ENCODE measurements around the gene LRRC27.
A peak's percentile ranks its signal among the peaks of the same experiment; 100 is the strongest.

LRRC27 gene

DNA sequence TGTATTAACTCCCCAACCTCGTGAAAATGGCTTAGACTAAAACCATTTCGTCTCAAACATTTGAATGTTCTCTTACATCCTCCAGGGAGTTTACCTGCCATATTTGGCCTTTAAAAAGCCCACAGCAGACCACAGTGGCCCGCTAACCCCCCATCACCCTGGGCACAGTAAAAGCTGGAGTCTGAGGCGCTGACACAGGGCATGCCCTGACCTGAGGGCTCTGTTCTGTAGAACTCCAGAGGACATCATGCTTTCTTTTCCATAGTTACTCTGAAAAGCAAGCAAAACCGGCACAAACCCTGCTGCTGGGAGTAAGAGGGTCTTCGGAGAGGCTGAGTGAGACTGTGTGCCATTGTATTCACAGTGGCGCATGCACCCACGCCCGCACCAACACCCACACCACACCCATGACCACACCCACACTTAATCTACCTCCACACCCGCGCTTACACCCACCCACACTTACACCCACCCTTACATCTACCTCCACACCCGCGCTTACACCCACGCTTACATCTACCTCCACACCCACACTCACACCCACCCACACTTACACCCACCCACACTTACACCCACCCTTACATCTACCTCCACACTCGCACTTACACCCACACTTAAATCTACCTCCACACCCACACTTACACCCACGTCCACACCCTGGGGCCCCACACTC, 32.1 kb downstream of the LRRC27 start:
- Mint-ChIP-seq H3K36me3 (ENCODE audit: insufficient read depth) (peaks cover 4% of the 10 kb centered on the region), H3K27ac (ENCODE audit: low read depth) (peak overlapping the region; percentile 74), H3K9me3 (no peaks in the 10 kb centered on the region), H3K27me3 (no peaks in the 10 kb centered on the region), H3K4me3 (no peak overlapping the region), H3K4me1 (no peaks in the 10 kb centered on the region)
- DNase-seq (ENCODE audit: low spot score in 2 of 2) (no peak), ATAC-seq (replicated peaks; ENCODE audit: extremely low read depth, poor library complexity, severe bottlenecking) (peak; percentile 58)

DNA sequence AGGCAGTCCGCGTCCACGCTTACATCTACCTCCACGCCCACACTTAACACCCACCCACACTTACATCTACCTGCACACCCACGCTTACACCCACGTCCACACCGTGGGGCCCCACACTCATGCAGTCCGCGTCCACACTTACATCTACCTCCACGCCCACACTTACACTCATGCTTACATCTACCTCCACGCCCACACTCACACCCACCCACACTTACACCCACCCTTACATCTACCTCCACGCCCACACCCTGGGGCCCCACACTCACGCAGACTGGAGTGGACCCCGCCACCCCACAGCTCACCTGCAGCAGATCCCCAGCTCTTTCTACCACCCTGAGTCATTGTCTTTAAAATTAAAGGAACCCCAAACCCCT, 32.6 kb downstream of the LRRC27 start:
- no peak for ATAC-seq (replicated peaks; ENCODE audit: extremely low read depth, poor library complexity, severe bottlenecking)
- Mint-ChIP-seq H3K4me3 (no peak overlapping the region), H3K27ac (ENCODE audit: low read depth) (peak overlapping the region; percentile 74), H3K9me3 (no peaks in the 10 kb centered on the region), H3K4me1 (no peaks in the 10 kb centered on the region), H3K27me3 (no peaks in the 10 kb centered on the region), H3K36me3 (ENCODE audit: insufficient read depth) (peaks cover 4% of the 10 kb centered on the region)
- DNase-seq (ENCODE audit: low spot score in 2 of 2): no peak

DNA sequence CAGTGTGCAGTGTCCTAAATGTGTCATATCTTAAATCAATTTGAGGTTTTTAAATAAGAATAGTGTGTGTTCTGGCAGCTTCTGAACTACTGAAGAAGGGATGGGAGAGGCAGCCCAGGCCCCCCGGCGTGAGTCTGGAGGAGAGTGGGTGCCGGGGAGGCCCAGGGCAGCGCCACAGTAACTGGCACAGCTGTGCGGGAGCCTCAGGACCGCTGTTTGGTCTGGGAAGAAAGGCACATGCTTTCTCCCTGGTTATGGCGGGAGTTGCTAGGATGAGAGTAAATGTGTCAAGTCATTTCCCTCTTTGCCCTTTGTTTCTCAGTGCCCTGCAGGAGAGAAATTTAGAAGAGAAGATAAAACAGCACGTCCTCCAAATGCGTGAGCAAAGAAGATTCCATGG, 33.1 kb downstream of the LRRC27 start:
- peak overlapping the region; percentile 74 for H3K27ac Mint-ChIP-seq (ENCODE audit: low read depth)
- no peaks in the 10 kb centered on the region for H3K9me3 Mint-ChIP-seq
- no peak overlapping the region for H3K4me3 Mint-ChIP-seq
- DNase-seq (ENCODE audit: low spot score in 2 of 2): no peak
- H3K4me1 Mint-ChIP-seq: no peaks in the 10 kb centered on the region
- H3K36me3 Mint-ChIP-seq (ENCODE audit: insufficient read depth): peaks cover 4% of the 10 kb centered on the region
- H3K27me3 Mint-ChIP-seq: no peaks in the 10 kb centered on the region
- no peak for ATAC-seq (replicated peaks; ENCODE audit: extremely low read depth, poor library complexity, severe bottlenecking)

DNA sequence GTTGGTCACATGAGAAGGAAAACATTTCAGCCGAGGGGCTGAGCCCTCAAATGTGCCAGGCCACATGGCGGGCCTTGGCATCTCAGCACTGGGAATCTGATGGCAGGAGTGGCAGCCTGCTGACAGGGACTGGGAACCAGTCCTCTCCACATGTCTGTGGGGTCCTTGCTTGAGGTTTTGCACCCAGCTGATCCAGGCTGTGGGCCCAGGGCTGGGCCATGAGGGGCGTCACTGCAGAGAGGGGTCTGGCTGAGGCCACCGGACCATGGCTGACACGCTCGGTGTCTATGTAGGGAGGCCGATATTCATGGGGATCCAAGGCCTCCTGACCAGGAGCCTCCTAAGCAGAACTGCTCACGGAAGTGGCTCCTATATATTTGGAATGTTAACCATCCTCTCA, 34.0 kb downstream of the LRRC27 start:
- ATAC-seq (replicated peaks; ENCODE audit: extremely low read depth, poor library complexity, severe bottlenecking) (no peak), DNase-seq (ENCODE audit: low spot score in 2 of 2) (no peak)
- H3K9me3 Mint-ChIP-seq: no peaks in the 10 kb centered on the region
- H3K27ac Mint-ChIP-seq (ENCODE audit: low read depth): no peak overlapping the region
- H3K4me1 Mint-ChIP-seq: no peaks in the 10 kb centered on the region
- H3K36me3 Mint-ChIP-seq (ENCODE audit: insufficient read depth): peaks cover 4% of the 10 kb centered on the region
- no peaks in the 10 kb centered on the region for H3K27me3 Mint-ChIP-seq
- H3K4me3 Mint-ChIP-seq: no peak overlapping the region

DNA sequence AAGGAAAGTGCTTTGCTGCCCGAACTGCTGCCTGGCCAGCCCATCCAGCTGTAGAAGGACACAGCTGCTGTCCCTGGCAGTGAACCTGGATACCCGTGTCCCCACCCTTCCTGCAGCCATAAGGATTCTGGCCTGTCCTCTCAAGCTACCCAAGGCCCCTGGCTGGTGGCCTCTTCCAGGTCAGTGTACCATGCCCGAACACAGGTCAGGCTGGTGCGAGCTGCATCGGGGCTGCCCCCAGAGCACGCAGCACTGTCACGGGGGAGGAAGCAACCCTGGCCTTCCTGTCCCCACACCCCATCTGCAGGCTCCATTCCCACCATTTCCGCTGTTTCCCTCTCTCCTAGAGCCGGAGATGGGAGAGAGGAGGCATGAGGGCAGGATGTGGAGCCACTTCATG, 34.5 kb downstream of the LRRC27 start:
- no peak overlapping the region for H3K27ac Mint-ChIP-seq (ENCODE audit: low read depth)
- H3K4me3 Mint-ChIP-seq: no peak overlapping the region
- no peak for ATAC-seq (replicated peaks; ENCODE audit: extremely low read depth, poor library complexity, severe bottlenecking)
- no peaks in the 10 kb centered on the region for H3K4me1 Mint-ChIP-seq
- no peaks in the 10 kb centered on the region for H3K9me3 Mint-ChIP-seq
- DNase-seq (ENCODE audit: low spot score in 2 of 2): no peak
- peaks cover 4% of the 10 kb centered on the region for H3K36me3 Mint-ChIP-seq (ENCODE audit: insufficient read depth)
- peaks cover 1% of the 10 kb centered on the region for H3K27me3 Mint-ChIP-seq

DNA sequence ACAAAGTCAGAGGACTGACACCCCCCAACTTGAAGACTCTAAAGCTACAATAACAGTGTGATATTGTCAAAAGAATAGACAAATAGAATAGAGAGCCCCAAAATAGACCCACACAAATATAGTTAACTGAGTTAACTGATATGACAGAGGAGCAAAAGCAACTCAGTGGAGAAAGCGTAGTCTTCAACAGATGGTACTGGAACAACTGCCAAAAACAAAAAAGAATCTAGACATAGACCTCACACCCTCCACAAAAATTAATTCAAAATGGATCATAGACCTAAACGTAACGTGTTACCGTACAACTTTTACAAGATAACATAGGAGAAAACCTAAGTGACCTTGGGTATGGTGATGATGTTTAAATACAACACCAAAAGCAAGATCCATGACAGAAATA, 36.4 kb downstream of the LRRC27 start:
- H3K27me3 Mint-ChIP-seq: peaks cover 10% of the 10 kb centered on the region
- no peak overlapping the region for H3K27ac Mint-ChIP-seq (ENCODE audit: low read depth)
- no peak for ATAC-seq (replicated peaks; ENCODE audit: extremely low read depth, poor library complexity, severe bottlenecking)
- H3K4me3 Mint-ChIP-seq: no peak overlapping the region
- peaks cover 6% of the 10 kb centered on the region for H3K4me1 Mint-ChIP-seq
- H3K36me3 Mint-ChIP-seq (ENCODE audit: insufficient read depth): peaks cover 4% of the 10 kb centered on the region
- H3K9me3 Mint-ChIP-seq: no peaks in the 10 kb centered on the region
- DNase-seq (ENCODE audit: low spot score in 2 of 2): no peak

DNA sequence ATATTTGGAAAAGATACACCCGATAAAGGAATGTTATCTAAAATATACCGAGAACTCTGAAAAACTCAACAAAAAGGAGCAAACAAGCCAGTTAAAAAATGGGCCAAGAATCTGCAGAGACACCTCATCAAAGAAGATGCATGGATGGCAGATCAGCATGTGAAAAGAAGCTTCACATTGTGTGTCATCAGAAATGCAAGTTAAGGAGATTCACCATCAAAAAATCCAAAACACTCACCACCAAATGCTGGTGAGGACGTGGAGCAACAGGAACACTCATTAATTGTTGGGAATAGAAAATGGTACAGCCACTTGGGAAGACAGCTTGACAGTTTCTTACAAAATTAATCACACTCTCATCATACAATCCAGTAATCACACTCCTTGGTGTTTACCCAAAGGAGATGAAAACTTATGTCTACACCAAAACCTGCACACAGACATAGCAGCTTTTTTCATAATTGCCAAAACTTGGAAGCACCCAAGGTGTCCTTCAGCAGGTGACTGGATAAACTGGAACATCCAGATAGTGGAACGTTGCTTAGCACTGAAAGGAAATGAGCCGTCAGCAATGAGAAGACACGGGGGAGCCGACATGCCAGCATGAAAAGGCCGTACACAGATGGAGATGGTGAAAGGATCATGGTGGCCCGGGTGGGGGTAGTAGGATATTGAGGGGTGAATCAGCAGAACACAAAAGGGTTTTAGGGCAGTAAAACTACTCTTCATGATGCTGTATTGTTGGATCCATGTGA, 37.1 kb downstream of the LRRC27 start:
- Mint-ChIP-seq H3K27me3 (peaks cover 10% of the 10 kb centered on the region), H3K36me3 (ENCODE audit: insufficient read depth) (peaks cover 4% of the 10 kb centered on the region), H3K4me1 (peaks cover 6% of the 10 kb centered on the region), H3K27ac (ENCODE audit: low read depth) (no peak overlapping the region), H3K4me3 (no peak overlapping the region), H3K9me3 (no peaks in the 10 kb centered on the region)
- ATAC-seq (replicated peaks; ENCODE audit: extremely low read depth, poor library complexity, severe bottlenecking): no peak
- no peak for DNase-seq (ENCODE audit: low spot score in 2 of 2)

DNA sequence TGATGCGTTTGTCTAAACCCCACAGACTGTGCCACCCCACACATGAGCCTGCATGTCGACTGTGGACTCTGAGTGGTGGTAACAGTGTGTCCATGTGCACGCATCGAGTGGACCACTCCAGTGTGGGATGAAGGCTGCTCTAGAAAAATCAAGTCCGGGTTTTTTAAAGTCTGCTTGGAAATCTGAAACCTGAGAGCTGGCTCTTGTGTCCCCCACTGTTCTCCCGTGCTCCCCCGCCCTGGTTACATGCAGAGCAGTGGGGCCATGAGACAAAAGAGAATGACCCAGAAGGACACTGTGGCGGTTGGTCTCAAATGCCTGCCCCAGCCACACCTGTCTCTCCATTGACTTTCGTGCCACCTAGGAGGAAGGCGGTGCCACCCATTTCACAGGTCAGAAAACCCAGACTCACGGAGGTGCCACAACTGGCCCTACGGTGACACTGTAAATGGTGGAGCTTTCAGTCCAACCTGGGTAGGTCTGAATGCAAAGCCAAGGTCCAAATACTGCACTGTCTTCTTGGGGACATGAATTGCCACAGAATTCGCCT, 37.7 kb downstream of the LRRC27 start:
- H3K4me1 Mint-ChIP-seq: peaks cover 6% of the 10 kb centered on the region
- H3K4me3 Mint-ChIP-seq: no peak overlapping the region
- ATAC-seq (replicated peaks; ENCODE audit: extremely low read depth, poor library complexity, severe bottlenecking) (no peak), DNase-seq (ENCODE audit: low spot score in 2 of 2) (no peak)
- no peak overlapping the region for H3K27ac Mint-ChIP-seq (ENCODE audit: low read depth)
- H3K27me3 Mint-ChIP-seq: peaks cover 10% of the 10 kb centered on the region
- H3K36me3 Mint-ChIP-seq (ENCODE audit: insufficient read depth): peaks cover 4% of the 10 kb centered on the region
- no peaks in the 10 kb centered on the region for H3K9me3 Mint-ChIP-seq

DNA sequence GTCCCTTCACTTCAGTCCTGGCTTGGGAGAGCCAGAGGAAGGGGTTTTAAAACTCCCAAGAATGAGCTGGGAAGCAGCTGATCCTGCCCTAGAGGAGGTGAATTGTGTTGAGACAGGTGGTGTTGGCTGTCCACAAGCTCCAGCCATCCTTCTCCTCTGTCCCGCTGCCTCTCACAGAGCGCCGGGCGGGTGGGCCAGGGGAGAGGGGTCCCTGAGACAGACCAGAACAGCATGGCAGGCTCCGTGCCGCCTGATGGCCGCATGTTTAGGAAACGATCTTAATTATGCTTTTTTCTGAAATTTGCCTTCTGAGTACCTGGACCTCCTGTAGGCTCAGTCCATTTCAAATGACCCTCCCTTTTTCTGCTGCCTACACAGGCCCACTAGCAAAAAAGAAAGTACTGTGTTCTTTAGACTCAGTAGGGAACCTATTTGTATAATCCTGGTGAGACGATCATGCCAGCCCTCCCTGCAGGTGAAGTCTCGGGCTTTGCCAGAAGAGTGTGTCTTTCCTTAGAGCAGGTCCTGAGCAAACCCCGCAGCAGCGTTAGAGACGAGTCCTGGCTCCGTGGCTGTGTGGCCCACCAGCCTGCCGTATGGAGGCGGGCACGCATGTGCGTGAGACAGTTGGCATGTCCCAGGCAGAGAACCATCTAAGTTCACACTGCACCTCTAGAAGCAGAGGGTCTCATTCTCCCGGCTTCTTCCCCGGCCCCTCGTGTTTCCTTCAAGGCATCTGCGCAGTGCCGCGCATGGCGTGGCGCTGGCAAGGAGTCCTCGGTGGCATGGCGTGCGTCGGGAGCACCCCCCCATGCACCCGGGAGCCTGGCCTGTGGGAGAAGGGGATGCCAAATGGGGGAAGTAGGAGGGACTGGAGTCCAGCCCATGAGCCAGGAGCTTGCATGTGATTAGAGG, 38.7 kb downstream of the LRRC27 start:
- H3K27ac Mint-ChIP-seq (ENCODE audit: low read depth): no peak overlapping the region
- H3K4me1 Mint-ChIP-seq: peaks cover 6% of the 10 kb centered on the region
- no peak for ATAC-seq (replicated peaks; ENCODE audit: extremely low read depth, poor library complexity, severe bottlenecking)
- H3K4me3 Mint-ChIP-seq: no peak overlapping the region
- H3K27me3 Mint-ChIP-seq: peaks cover 10% of the 10 kb centered on the region
- H3K9me3 Mint-ChIP-seq: no peaks in the 10 kb centered on the region
- DNase-seq (ENCODE audit: low spot score in 2 of 2): no peak
- H3K36me3 Mint-ChIP-seq (ENCODE audit: insufficient read depth): peaks cover 4% of the 10 kb centered on the region

DNA sequence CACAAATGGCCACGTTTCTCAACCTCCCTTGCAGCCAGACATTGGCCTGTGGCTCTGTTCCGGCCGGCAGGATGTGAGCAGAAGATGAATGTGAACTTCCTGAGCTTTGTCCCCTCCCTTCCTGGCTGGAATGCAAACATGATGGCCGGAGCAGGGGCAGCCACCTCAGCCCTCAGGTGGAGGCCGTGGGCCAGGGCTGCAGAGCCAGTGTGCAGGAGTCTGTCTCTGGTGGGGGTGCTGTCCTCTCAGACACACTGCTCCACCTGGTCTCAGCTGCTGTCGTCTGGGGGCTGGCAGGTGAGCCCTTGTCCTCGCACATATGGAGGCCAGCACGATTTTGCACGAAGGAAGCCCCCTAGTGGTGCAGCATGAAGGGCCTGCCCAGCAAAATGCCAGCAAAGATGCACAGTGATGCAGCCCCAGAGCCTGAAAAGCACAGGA, 39.7 kb downstream of the LRRC27 start:
- Mint-ChIP-seq H3K4me3 (no peak overlapping the region), H3K27ac (ENCODE audit: low read depth) (peak overlapping the region; percentile 42), H3K36me3 (ENCODE audit: insufficient read depth) (peaks cover 4% of the 10 kb centered on the region), H3K9me3 (no peaks in the 10 kb centered on the region), H3K4me1 (peaks cover 6% of the 10 kb centered on the region), H3K27me3 (peaks cover 10% of the 10 kb centered on the region)
- ATAC-seq (replicated peaks; ENCODE audit: extremely low read depth, poor library complexity, severe bottlenecking) (no peak), DNase-seq (ENCODE audit: low spot score in 2 of 2) (no peak)

DNA sequence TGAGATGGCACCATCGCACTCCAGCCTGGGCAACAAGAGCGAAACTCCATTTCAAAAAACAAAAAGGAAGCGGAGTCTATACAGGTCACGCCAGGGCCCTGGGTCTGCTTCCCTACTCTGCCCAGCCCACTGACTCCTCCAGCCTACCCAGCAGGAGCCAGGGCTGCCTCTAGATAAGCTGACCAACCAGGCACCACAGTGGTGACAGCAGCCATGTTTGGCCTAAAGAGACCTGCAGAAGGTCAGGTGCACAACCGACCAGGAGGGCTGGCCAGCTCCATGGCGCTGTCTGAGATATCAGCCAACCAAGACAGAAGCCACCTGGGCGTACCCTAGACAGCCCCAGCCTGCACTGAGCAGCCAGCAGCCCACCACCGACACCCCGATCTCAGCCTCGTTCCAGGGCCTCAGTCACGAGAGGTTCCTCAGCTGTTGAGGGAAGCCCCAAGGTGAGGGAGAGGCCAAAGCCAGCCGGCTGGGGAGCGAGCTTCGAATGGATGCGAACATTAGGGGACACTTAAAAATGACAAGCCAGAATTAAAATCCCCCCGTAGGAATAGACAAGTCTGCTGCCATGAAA, 40.6 kb downstream of the LRRC27 start:
- ATAC-seq (replicated peaks; ENCODE audit: extremely low read depth, poor library complexity, severe bottlenecking) (no peak), DNase-seq (ENCODE audit: low spot score in 2 of 2) (no peak)
- H3K27ac Mint-ChIP-seq (ENCODE audit: low read depth): no peak overlapping the region
- H3K4me1 Mint-ChIP-seq: peaks cover 6% of the 10 kb centered on the region
- peaks cover 4% of the 10 kb centered on the region for H3K36me3 Mint-ChIP-seq (ENCODE audit: insufficient read depth)
- no peaks in the 10 kb centered on the region for H3K9me3 Mint-ChIP-seq
- H3K27me3 Mint-ChIP-seq: peaks cover 10% of the 10 kb centered on the region
- H3K4me3 Mint-ChIP-seq: no peak overlapping the region

DNA sequence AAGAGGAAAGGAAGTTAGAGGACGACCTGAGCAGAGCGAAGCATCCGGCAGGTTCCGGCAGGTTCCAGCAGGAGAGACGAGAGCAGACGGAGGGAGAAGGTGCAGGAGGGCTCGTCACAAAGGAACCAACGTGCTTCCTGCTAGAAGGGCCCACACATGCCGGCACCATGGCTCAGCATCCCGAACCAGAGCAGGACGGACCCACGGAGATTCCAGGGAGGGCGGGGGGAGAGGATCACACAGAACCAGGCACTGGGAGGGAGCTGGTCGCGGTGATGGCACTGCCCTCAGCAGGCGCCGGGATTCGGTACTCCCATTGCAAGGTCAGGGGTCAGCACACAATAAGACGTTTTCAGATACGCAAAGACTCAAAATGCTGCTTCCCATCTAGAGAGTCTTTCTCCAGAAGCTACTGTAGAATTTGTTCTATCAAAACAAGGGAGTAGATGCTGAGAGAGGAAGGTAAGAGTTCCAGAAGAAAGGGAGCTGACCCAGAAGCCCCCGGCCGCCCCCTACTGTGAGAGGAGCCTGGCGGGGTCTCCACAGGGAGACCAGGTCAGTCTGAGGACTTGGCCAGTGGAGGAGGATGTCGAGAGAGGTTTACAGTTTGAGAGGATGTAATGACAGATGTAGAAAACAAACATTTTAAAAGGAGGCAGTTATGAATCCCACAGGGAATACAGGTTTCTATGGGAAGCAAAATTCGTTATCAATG, 41.4 kb downstream of the LRRC27 start:
- H3K9me3 Mint-ChIP-seq: no peaks in the 10 kb centered on the region
- DNase-seq (ENCODE audit: low spot score in 2 of 2) (no peak), ATAC-seq (replicated peaks; ENCODE audit: extremely low read depth, poor library complexity, severe bottlenecking) (no peak)
- H3K27me3 Mint-ChIP-seq: peaks cover 10% of the 10 kb centered on the region
- H3K36me3 Mint-ChIP-seq (ENCODE audit: insufficient read depth): peaks cover 3% of the 10 kb centered on the region
- H3K27ac Mint-ChIP-seq (ENCODE audit: low read depth): no peak overlapping the region
- H3K4me1 Mint-ChIP-seq: peaks cover 6% of the 10 kb centered on the region
- no peak overlapping the region for H3K4me3 Mint-ChIP-seq

Data from central memory CD8-positive, alpha-beta T cell (primary cell).